Heart right ventricle (tissue), 16 donors: Measurements from ENCODE around the gene MARCO. TPM values are rescaled to one million over a fixed set of nuclear protein-coding genes. Genes with fewer than 3 reads are reported as not detected.
"Not testable (repeated sequence)": the region's sequence is repeated elsewhere in the genome, so short reads cannot be mapped to it uniquely, and the experiment has no call there.

Source experiments
- ATAC-seq, 8 donors: fragments of 200-7000 bp; cut with Tn5 transposase; one replicate each; pipeline ENCODE4 v1.9.1; 2020; ENCODE audit warnings: mild to moderate bottlenecking in 8 of 8, moderate library complexity in 8 of 8, moderate number of reproducible peaks in 1 of 8
- DNase-seq, 2 donors: peaks; one replicate each; pipeline ENCODE4 v3.0.0-alpha.2; 2020
- H3K27ac ChIP-seq, 10 donors: fragments of 200-600 bp; sonication (generic) in 2 of 10; one replicate each; pipeline versions ENCODE4 v1.5.0 to v1.8.0; 2020 to 2022; ENCODE audit warnings: mild to moderate bottlenecking in 3 of 10
- H3K27me3 ChIP-seq, 7 donors: fragments of 200-600 bp; one replicate each; pipeline ENCODE4 v1.8.0; 2021 to 2022; ENCODE audit warnings: mild to moderate bottlenecking in 2 of 7
- H3K36me3 ChIP-seq, 9 donors: fragments of 200-600 bp; sonication (generic) in 1 of 9; one replicate each; pipeline versions ENCODE4 v1.5.0 to v1.8.0; 2020 to 2022; ENCODE audit warnings: mild to moderate bottlenecking in 2 of 9
- H3K4me1 ChIP-seq, 9 donors: fragments of 200-600 bp; sonication (generic) in 1 of 9; one replicate each; pipeline versions ENCODE4 v1.5.0 to v1.8.0; 2020 to 2022; ENCODE audit warnings: mild to moderate bottlenecking in 4 of 9
- H3K4me3 ChIP-seq, 10 donors: fragments of 200-600 bp; sonication (generic) in 2 of 10; one replicate each; pipeline versions ENCODE4 v1.5.0 to v1.8.0; 2020 to 2022; ENCODE audit warnings: mild to moderate bottlenecking in 7 of 10, moderate library complexity in 2 of 10
- H3K9me3 ChIP-seq, 11 donors: fragments of 200-600 bp in 10 of 11; sonication (generic) in 2 of 11; one replicate each; pipeline versions ENCODE4 v1.5.0 to v1.8.0; 2013 to 2022; ENCODE audit warnings: mild to moderate bottlenecking in 2 of 11, control low read depth in 1 of 11, moderate library complexity in 1 of 11
- CTCF ChIP-seq, 9 donors: fragments of 200-600 bp; sonication (generic) in 2 of 9; IDR thresholded peaks; one replicate each; pipeline versions ENCODE4 v1.5.0 to v1.8.0; 2021 to 2022; ENCODE audit warnings: antibody characterized with exemption in 9 of 9, mild to moderate bottlenecking in 5 of 9, moderate library complexity in 1 of 9
- WGBS, 2 donors: extraction: QIAGEN DNeasy Blood & Tissue Kit; methylation state at CpG; one replicate each; pipeline ENCODE4 v1.1.7; 2013; ENCODE audit warnings: inconsistent platforms in 1 of 2; 5-methylcytosine and 5-hydroxymethylcytosine counted together
- intact Hi-C, 10 donors: fragments of 100-400 bp; cut with DNase I; formaldehyde crosslinking; loops; one replicate each; pipeline versions ENCODE4 v1.11.1 to v1.14.2; 2022
- polyA plus RNA-seq, 2 donors: library from polyadenylated mRNA; stranded (reverse); fragments of 200-250 nt; gene quantifications; one replicate each; pipeline ENCODE4 v1.2.3, GENCODE V29; 2013
- total RNA-seq, 10 donors: library from RNA; stranded (reverse); fragmentation: NEBNext Ultra II Directional in 3 of 10; extraction: Animal tissue kit (Norgen Biotek cat#: 25700) in 3 of 10; gene quantifications; one replicate each; pipeline versions ENCODE4 v1.2.1 to v1.2.4, GENCODE V29; 2021 to 2023
- donor health status: Arrhythmogenic right ventricular cardiomyopathy.
- donor health status: ischemic (EF 13 %, LVEDD 7.1; RV severe dilation, severe dysfunction).
- donor health status: healthy with polysubstance abuse.
- donor health status: DM: no; HTN: yes; CAD: no.
- donor health status: DM: no; HTN: no; CAD: no.
- donor health status: ischemic (EF 25% LVEDD 6.9; RV normal size, moderate dysfunction).
- donor health status: ischemic (EF 25% LVEDD 5.7; RV mildly dilated, moderate dysfunction).
- donor health status: healthy.
- donor health status: DM: yes; HTN: yes; CAD: no.
- donor health status: Ischemic cardiomyopathy.
- donor health status: ischemic (EF 35%, LVEDD 5.7; RV mildly dilated, moderate dysfunction).
- donor health status: nonischemic (EF 11% LVEDD 7.7; RV severe dilation, severe dysfunction).
- donor health status: DM: yes; HTN: yes; CAD: no.
- donor health status: PGD.
- donor health status: ischemic (EF 29% LVEDD 5.4; RV normal size, mild dysfunction).
- donor health status: nonischemic (EF 23%, LVEDD 6.1; RV moderate dilation, normal function).

The MARCO gene
- total and polyA plus RNA-seq, 12 donors = 0.47 to 31.2 (median 3.2) TPM

DNA sequence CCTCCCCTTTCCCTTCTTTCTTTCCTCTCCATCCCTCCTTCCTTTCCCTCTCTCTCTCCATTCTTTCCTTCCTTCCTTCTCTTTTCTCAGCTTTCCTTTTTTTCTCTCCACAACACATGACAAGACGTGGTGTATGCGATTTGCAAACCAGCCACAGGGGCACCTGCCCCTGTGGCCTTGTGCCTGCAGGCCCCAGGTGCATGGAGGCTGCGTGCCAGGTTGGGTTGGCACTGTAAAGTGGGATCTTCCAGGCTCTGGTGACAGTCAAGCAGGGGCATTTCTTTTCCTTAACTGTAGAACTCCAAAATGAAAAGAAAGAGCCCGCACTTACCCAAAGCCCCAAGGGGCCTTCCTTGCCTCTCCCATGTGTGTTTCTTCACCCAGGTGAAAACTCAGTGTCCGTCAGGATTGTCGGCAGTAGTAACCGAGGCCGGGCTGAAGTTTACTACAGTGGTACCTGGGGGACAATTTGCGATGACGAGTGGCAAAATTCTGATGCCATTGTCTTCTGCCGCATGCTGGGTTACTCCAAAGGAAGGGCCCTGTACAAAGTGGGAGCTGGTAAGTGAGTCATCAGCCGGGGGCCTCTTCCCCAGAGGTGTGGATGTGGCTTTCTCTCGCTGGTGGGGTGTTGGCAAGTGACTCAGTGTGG lies 50.9 kb downstream of the MARCO start:
- Histone ChIP-seq H3K27ac (no peak overlapping the region), H3K4me3 (no peak overlapping the region), H3K27me3 (peaks cover 0 to 18% (median 15%) of the 10 kb centered on the region in 7 donors), H3K36me3 (no peaks in the 10 kb centered on the region), H3K4me1 (no peaks in the 10 kb centered on the region), H3K9me3 (no peaks in the 10 kb centered on the region)
- no peak for DNase-seq
- intact Hi-C loops = no loop called here
- no peak for TF ChIP-seq CTCF (IDR thresholded peaks at IDR 0.05)
- 76 to 79% methylated on average over 13 of the region's 13 CpGs for WGBS, 2 donors
- ATAC-seq = no peak

GRCh38 chr2:118993392-118993752 lies 51.4 kb downstream of the MARCO start:
- DNase-seq (no peak), ATAC-seq (no peak)
- no peak for TF ChIP-seq CTCF (IDR thresholded peaks at IDR 0.05)
- no peaks in the 10 kb centered on the region for H3K9me3 ChIP-seq
- H3K27ac ChIP-seq = no peak overlapping the region
- H3K27me3 ChIP-seq = peaks cover 0 to 18% (median 10%) of the 10 kb centered on the region in 7 donors
- H3K36me3 ChIP-seq = no peaks in the 10 kb centered on the region
- intact Hi-C loops = no loop called here
- 87 to 89% methylated on average over 4 of the region's 4 CpGs for WGBS, 2 donors
- no peak overlapping the region for H3K4me3 ChIP-seq
- no peaks in the 10 kb centered on the region for H3K4me1 ChIP-seq

GRCh38 chr2:118994172-118994700 lies 52.2 kb downstream of the MARCO start:
- ATAC-seq (no peak), DNase-seq (no peak)
- TF ChIP-seq CTCF (IDR thresholded peaks at IDR 0.05) = no peak
- Histone ChIP-seq H3K9me3 (no peaks in the 10 kb centered on the region), H3K4me3 (no peak overlapping the region), H3K4me1 (no peaks in the 10 kb centered on the region), H3K36me3 (no peaks in the 10 kb centered on the region), H3K27me3 (peaks cover 0 to 13% (median 7%) of the 10 kb centered on the region in 7 donors), H3K27ac (no peak overlapping the region)
- intact Hi-C loops = no loop called here
- 81 to 84% methylated on average over 14 of the region's 14 CpGs for WGBS, 2 donors

DNA sequence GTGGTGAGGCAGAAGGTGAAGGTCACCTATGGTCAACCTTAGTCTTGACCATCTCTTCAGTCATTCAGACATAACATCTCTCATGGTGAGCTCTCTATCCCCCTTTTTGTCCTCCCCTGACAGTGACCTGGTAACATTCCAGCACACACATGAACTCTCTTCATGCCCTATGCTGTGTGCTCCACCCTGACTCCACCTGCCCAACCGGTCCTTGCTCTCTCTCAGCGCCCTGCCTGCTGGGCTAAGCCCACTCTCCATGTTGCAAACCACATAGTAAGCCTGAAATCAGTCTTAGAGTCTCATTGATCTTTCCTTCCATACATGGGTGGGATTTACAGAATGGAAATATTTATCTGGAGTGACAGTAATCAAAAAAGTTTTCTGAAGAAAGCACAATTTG lies 52.8 kb downstream of the MARCO start:
- no peak for DNase-seq
- 78 to 80% methylated on average over 2 of the region's 2 CpGs for WGBS, 2 donors
- H3K4me1 ChIP-seq = no peaks in the 10 kb centered on the region
- no peak overlapping the region for H3K27ac ChIP-seq
- H3K9me3 ChIP-seq = no peaks in the 10 kb centered on the region
- TF ChIP-seq CTCF (IDR thresholded peaks at IDR 0.05) = no peak
- ATAC-seq = no peak
- no peak overlapping the region for H3K4me3 ChIP-seq
- peaks cover 0 to 13% (median 2%) of the 10 kb centered on the region in 7 donors for H3K27me3 ChIP-seq
- no peaks in the 10 kb centered on the region for H3K36me3 ChIP-seq
- intact Hi-C loops = no loop called here

- Histone ChIP-seq H3K27me3 (peaks cover 0 to 16% (median 6%) of the 10 kb centered on the region in 7 donors), H3K9me3 (peaks cover 0 to 12% (median 0%) of the 10 kb centered on the region in 11 donors)
- H3K4me1 ChIP-seq, DNase-seq, H3K36me3 ChIP-seq, H3K4me3 ChIP-seq, H3K27ac ChIP-seq, intact Hi-C loops, ATAC-seq: not testable (repeated sequence)
- 89 to 97% methylated on average over 4 of the region's 4 CpGs for WGBS, 2 donors
Observed at GRCh38 chr2:119003856-119004255, 61.9 kb downstream of the MARCO start.
